ENCODE results near the gene SVIL. TPM values are rescaled to one million over a fixed set of nuclear protein-coding genes. Genes with fewer than 3 reads are reported as not detected.

The SVIL gene
- total and polyA plus RNA-seq, 2 donors (not counting 1 experiment from before 2014, with no cell fraction given) = 0.74 to 0.88 TPM

- Histone ChIP-seq H3K79me2 (ENCODE audit: control insufficient read depth, insufficient read depth, low read length) (no peaks in the 10 kb centered on the region), H3K4me1 (ENCODE audit: control insufficient read depth in 2 of 2, insufficient read depth in 2 of 2, low read length in 2 of 2) (no peaks in the 10 kb centered on the region), H3K9me3 (ENCODE audit: control extremely low read depth in 1 of 3, control insufficient read depth in 2 of 3, insufficient read depth in 1 of 3, low read length in 2 of 3) (no peaks in the 10 kb centered on the region), H3K36me3 (replicated peaks in 1 of 2; ENCODE audit: control extremely low read depth in 1 of 2, control insufficient read depth in 1 of 2, extremely low read depth in 1 of 2, insufficient read depth in 2 of 2, low read length in 1 of 2) (no peaks in the 10 kb centered on the region), H3K27me3 (replicated peaks in 1 of 4; ENCODE audit: control extremely low read depth in 1 of 4, control insufficient read depth in 3 of 4, insufficient read depth in 4 of 4, low read length in 3 of 4) (no peaks in the 10 kb centered on the region), H3K27ac (ENCODE audit: low read length in 2 of 2) (no peak overlapping the region), H4K20me1 (ENCODE audit: control insufficient read depth, insufficient read depth, low read length, poor library complexity, severe bottlenecking) (no peaks in the 10 kb centered on the region), H3K4me3 (ENCODE audit: control extremely low read depth in 1 of 5, extremely low read depth in 1 of 5, insufficient read depth in 1 of 5, low read depth in 2 of 5, low read length in 4 of 5) (no peak overlapping the region), H2AFZ (ENCODE audit: insufficient read depth, low read depth, low read length, poor library complexity, severe bottlenecking) (no peak overlapping the region), H3K4me2 (replicated peaks; ENCODE audit: low read depth, low read length, poor library complexity, severe bottlenecking) (no peak overlapping the region), H3K9ac (ENCODE audit: low read length) (no peak overlapping the region)
- Mint-ChIP-seq H3K9me3 (ENCODE audit: insufficient read depth) (no peaks in the 10 kb centered on the region), H3K4me3 (no peak overlapping the region), H3K4me1 (no peaks in the 10 kb centered on the region), H3K27me3 (no peaks in the 10 kb centered on the region), H3K27ac (no peak overlapping the region)
- ChIA-PET CTCF (no interaction called here), POLR2A (no interaction called here)
- TF ChIP-seq, protein P1, sequence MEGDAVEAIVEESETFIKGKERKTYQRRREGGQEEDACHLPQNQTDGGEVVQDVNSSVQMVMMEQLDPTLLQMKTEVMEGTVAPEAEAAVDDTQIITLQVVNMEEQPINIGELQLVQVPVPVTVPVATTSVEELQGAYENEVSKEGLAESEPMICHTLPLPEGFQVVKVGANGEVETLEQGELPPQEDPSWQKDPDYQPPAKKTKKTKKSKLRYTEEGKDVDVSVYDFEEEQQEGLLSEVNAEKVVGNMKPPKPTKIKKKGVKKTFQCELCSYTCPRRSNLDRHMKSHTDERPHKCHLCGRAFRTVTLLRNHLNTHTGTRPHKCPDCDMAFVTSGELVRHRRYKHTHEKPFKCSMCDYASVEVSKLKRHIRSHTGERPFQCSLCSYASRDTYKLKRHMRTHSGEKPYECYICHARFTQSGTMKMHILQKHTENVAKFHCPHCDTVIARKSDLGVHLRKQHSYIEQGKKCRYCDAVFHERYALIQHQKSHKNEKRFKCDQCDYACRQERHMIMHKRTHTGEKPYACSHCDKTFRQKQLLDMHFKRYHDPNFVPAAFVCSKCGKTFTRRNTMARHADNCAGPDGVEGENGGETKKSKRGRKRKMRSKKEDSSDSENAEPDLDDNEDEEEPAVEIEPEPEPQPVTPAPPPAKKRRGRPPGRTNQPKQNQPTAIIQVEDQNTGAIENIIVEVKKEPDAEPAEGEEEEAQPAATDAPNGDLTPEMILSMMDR (IDR thresholded peaks at IDR 0.05) = no peak
- no peak for TF ChIP-seq EZH2 (IDR thresholded peaks at IDR 0.05; ENCODE audit: borderline replicate concordance, insufficient read depth, low read depth, low read length, poor library complexity, severe bottlenecking)
- no peak for DNase-seq
- ATAC-seq (ENCODE audit: low read depth) = no peak
- intact Hi-C loops (cut with micrococcal nuclease) = no loop called here
- 91% methylated on average over 5 of the region's 11 CpGs for WGBS (ENCODE audit: insufficient coverage)
Measured at GRCh38 chr10:29630205-29631048, 4.3 kb downstream of the SVIL start.

DNA sequence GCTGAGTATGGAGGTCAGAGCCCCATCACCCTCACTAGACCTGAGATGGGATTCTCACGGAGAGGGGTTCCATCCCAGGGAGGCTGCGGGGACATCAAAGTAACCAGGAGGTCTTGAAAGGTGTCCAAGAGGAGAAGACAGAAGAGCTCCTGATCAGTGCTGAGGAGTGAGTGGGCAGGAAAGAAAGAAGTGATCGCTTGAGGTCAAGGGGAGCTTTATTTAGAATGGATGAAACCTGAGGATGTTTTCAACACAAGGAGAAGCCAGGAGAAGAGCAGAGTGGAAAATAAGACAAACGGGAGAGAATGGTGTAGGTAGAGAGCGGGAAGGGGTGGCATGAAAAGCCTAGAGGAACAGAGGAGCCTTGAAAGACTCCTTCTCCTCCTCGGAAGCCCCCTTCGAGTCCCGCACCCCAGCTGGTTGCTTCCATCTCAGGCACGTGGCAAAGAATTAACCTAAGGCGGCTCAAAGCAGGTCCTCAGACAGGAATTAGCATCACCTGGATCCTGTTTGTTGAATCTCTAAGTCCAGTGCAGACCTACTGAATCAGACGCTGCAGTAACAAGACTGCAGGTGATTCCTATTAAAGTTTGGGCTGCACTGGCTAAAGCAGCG is 5.8 kb downstream of the SVIL start:
- Histone ChIP-seq H3K27me3 (replicated peaks in 1 of 4; ENCODE audit: control extremely low read depth in 1 of 4, control insufficient read depth in 3 of 4, insufficient read depth in 4 of 4, low read length in 3 of 4) (no peaks in the 10 kb centered on the region), H3K4me1 (ENCODE audit: control insufficient read depth in 2 of 2, insufficient read depth in 2 of 2, low read length in 2 of 2) (no peaks in the 10 kb centered on the region), H3K79me2 (ENCODE audit: control insufficient read depth, insufficient read depth, low read length) (no peaks in the 10 kb centered on the region), H4K20me1 (ENCODE audit: control insufficient read depth, insufficient read depth, low read length, poor library complexity, severe bottlenecking) (no peaks in the 10 kb centered on the region), H3K4me3 (ENCODE audit: control extremely low read depth in 1 of 5, extremely low read depth in 1 of 5, insufficient read depth in 1 of 5, low read depth in 2 of 5, low read length in 4 of 5) (no peak overlapping the region), H3K4me2 (replicated peaks; ENCODE audit: low read depth, low read length, poor library complexity, severe bottlenecking) (no peak overlapping the region), H2AFZ (ENCODE audit: insufficient read depth, low read depth, low read length, poor library complexity, severe bottlenecking) (no peak overlapping the region), H3K27ac (ENCODE audit: low read length in 2 of 2) (no peak overlapping the region), H3K36me3 (replicated peaks in 1 of 2; ENCODE audit: control extremely low read depth in 1 of 2, control insufficient read depth in 1 of 2, extremely low read depth in 1 of 2, insufficient read depth in 2 of 2, low read length in 1 of 2) (no peaks in the 10 kb centered on the region), H3K9ac (ENCODE audit: low read length) (no peak overlapping the region), H3K9me3 (ENCODE audit: control extremely low read depth in 1 of 3, control insufficient read depth in 2 of 3, insufficient read depth in 1 of 3, low read length in 2 of 3) (no peaks in the 10 kb centered on the region)
- Mint-ChIP-seq H3K27me3 (no peaks in the 10 kb centered on the region), H3K9me3 (ENCODE audit: insufficient read depth) (no peaks in the 10 kb centered on the region), H3K27ac (no peak overlapping the region), H3K4me3 (no peak overlapping the region), H3K4me1 (no peaks in the 10 kb centered on the region)
- no peak for TF ChIP-seq EZH2 (IDR thresholded peaks at IDR 0.05; ENCODE audit: borderline replicate concordance, insufficient read depth, low read depth, low read length, poor library complexity, severe bottlenecking)
- TF ChIP-seq, protein P1 (IDR thresholded peaks at IDR 0.05) = no peak
- 89% methylated on average over 12 of the region's 12 CpGs for WGBS (ENCODE audit: insufficient coverage)
- DNase-seq (no peak), ATAC-seq (ENCODE audit: low read depth) (no peak)
- ChIA-PET CTCF (no interaction called here), POLR2A (no interaction called here)
- intact Hi-C loops (cut with micrococcal nuclease) = no loop called here
